Measurements from ENCODE around the gene CATSPERZ. TPM values are rescaled to one million over a fixed set of nuclear protein-coding genes. Genes with fewer than 3 reads are reported as not detected.
A peak's percentile ranks its signal among the peaks of the same experiment; 100 is the strongest.

The CATSPERZ gene
- total and polyA plus RNA-seq, 2 of the 13 experiments (the other 11 are each of a cell fraction or from before 2014, with no cell fraction given) = 0.22 to 0.48 TPM

- TF ChIP-seq KDM2A (CRISPR knock-in tag; IDR thresholded peaks at IDR 0.05; ENCODE audit: borderline replicate concordance, low read depth) (peak; percentile 62), ZSCAN25 (CRISPR knock-in tag; IDR thresholded peaks at IDR 0.05) (peak; percentile 60; the same call in 1 of the 2 replicates), PRMT3 (CRISPR knock-in tag; IDR thresholded peaks at IDR 0.05; ENCODE audit: borderline replicate concordance, low read depth) (peak; percentile 41; the same call in 1 of the 2 replicates), ZBTB43 (CRISPR knock-in tag; conservative IDR thresholded peaks at IDR 0.05) (peak; percentile 54), FOSL1 (CRISPR knock-in tag; IDR thresholded peaks at IDR 0.05; ENCODE audit: borderline replicate concordance) (no peak), RBFOX2 (IDR thresholded peaks at IDR 0.05; ENCODE audit: low read depth, low read length) (peak; percentile 71), MYC (CRISPR knock-in tag; IDR thresholded peaks at IDR 0.05; ENCODE audit: borderline replicate concordance) (peak; percentile 79), ZNF501 (CRISPR knock-in tag; IDR thresholded peaks at IDR 0.05) (peak; percentile 88), ZBTB7A (CRISPR knock-in tag; IDR thresholded peaks at IDR 0.05) (0 out of 2 replicates have a peak, but pooled peaks have one; percentile 72), SMARCC2 (IDR thresholded peaks at IDR 0.05) (no peak), HMG20A (CRISPR knock-in tag; IDR thresholded peaks at IDR 0.05; ENCODE audit: borderline replicate concordance) (no peak), NR2C2 (CRISPR knock-in tag; IDR thresholded peaks at IDR 0.05; ENCODE audit: borderline replicate concordance) (peak; percentile 36; the same call in 1 of the 2 replicates), HOXA9 (CRISPR knock-in tag; IDR thresholded peaks at IDR 0.05; ENCODE audit: borderline replicate concordance) (no peak), ZNF747 (CRISPR knock-in tag; IDR thresholded peaks at IDR 0.05; ENCODE audit: borderline replicate concordance) (no peak), ESRRA (CRISPR knock-in tag; IDR thresholded peaks at IDR 0.05; ENCODE audit: low read depth) (peak; percentile 100), SMC3 (IDR thresholded peaks at IDR 0.05; ENCODE audit: low read length) (no peak), ZNF225 (CRISPR knock-in tag; IDR thresholded peaks at IDR 0.05) (no peak), ZNF317 (CRISPR knock-in tag; IDR thresholded peaks at IDR 0.05) (peak; percentile 68; the same call in 1 of the 2 replicates), ZNF549 (CRISPR knock-in tag; IDR thresholded peaks at IDR 0.05) (no peak), ZNF160 (CRISPR knock-in tag; IDR thresholded peaks at IDR 0.05) (0 out of 2 replicates have a peak, but pooled peaks have one; percentile 38), FOXP1 (IDR thresholded peaks at IDR 0.05) (no peak), FOXP1 (CRISPR knock-in tag; IDR thresholded peaks at IDR 0.05) (no peak)
- TF ChIP-seq, protein P1, sequence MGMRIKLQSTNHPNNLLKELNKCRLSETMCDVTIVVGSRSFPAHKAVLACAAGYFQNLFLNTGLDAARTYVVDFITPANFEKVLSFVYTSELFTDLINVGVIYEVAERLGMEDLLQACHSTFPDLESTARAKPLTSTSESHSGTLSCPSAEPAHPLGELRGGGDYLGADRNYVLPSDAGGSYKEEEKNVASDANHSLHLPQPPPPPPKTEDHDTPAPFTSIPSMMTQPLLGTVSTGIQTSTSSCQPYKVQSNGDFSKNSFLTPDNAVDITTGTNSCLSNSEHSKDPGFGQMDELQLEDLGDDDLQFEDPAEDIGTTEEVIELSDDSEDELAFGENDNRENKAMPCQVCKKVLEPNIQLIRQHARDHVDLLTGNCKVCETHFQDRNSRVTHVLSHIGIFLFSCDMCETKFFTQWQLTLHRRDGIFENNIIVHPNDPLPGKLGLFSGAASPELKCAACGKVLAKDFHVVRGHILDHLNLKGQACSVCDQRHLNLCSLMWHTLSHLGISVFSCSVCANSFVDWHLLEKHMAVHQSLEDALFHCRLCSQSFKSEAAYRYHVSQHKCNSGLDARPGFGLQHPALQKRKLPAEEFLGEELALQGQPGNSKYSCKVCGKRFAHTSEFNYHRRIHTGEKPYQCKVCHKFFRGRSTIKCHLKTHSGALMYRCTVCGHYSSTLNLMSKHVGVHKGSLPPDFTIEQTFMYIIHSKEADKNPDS (CRISPR knock-in tag; IDR thresholded peaks at IDR 0.05) = no peak
- TF ChIP-seq, protein P2, sequence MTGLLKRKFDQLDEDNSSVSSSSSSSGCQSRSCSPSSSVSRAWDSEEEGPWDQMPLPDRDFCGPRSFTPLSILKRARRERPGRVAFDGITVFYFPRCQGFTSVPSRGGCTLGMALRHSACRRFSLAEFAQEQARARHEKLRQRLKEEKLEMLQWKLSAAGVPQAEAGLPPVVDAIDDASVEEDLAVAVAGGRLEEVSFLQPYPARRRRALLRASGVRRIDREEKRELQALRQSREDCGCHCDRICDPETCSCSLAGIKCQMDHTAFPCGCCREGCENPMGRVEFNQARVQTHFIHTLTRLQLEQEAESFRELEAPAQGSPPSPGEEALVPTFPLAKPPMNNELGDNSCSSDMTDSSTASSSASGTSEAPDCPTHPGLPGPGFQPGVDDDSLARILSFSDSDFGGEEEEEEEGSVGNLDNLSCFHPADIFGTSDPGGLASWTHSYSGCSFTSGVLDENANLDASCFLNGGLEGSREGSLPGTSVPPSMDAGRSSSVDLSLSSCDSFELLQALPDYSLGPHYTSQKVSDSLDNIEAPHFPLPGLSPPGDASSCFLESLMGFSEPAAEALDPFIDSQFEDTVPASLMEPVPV (CRISPR knock-in tag; IDR thresholded peaks at IDR 0.05) = peak; percentile 61; the same call in 1 of the 2 replicates
- TF ChIP-seq, protein P3, sequence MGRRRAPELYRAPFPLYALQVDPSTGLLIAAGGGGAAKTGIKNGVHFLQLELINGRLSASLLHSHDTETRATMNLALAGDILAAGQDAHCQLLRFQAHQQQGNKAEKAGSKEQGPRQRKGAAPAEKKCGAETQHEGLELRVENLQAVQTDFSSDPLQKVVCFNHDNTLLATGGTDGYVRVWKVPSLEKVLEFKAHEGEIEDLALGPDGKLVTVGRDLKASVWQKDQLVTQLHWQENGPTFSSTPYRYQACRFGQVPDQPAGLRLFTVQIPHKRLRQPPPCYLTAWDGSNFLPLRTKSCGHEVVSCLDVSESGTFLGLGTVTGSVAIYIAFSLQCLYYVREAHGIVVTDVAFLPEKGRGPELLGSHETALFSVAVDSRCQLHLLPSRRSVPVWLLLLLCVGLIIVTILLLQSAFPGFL (CRISPR knock-in tag; IDR thresholded peaks at IDR 0.05) = 0 out of 2 replicates have a peak, but pooled peaks have one; percentile 59
Measured at GRCh38 chr11:64304316-64305072, 4.3 kb downstream of the CATSPERZ start (continued).

Measured in HepG2 (cell line).